PFSK-1 (cell line): ENCODE results near the gene KLK1.

Experiments
- FOXP2 ChIP-seq: optimal IDR thresholded peaks from 2 replicates; pipeline ENCODE3; 2011; ENCODE audit warnings: borderline replicate concordance, control low read depth, inconsistent platforms; ENCODE audit not compliant: insufficient read depth; ENCODE audit errors: extremely low read length, extremely low read depth
- POLR2AphosphoS5 ChIP-seq: IDR thresholded peaks from 2 replicates; pipeline ENCODE4 v1.6.1; 2012; ENCODE audit warnings: low read depth, mild to moderate bottlenecking, control low read depth, low read length, moderate library complexity
- REST ChIP-seq, 2 experiments: IDR thresholded peaks; 2 replicates each; pipeline versions ENCODE4 v1.6.1 to v1.8.0; 2011 to 2012; ENCODE audit warnings: low read depth in 2 of 2, low read length in 2 of 2, control low read depth in 1 of 2, inconsistent platforms in 1 of 2, mild to moderate bottlenecking in 1 of 2, moderate library complexity in 1 of 2; ENCODE audit not compliant: insufficient read depth in 1 of 2
- TAF1 ChIP-seq: IDR thresholded peaks from 2 replicates; pipeline ENCODE4 v1.6.1; 2012; ENCODE audit warnings: low read length, control low read depth, borderline replicate concordance; ENCODE audit not compliant: insufficient read depth

GRCh38 chr19:50793558-50794065 lies 30.0 kb downstream of the KLK1 start:
- TF ChIP-seq TAF1 (no peak), REST (IDR thresholded peaks at IDR 0.05; ENCODE audit: insufficient read depth in 1 of 2, low read depth in 2 of 2, low read length in 2 of 2) (no peak), FOXP2 (no peak), POLR2AphosphoS5 (no peak)
